Mesothelial cell of epicardium (in vitro differentiated cells): Measurements from ENCODE around the gene ZNF629. TPM values are rescaled to one million over a fixed set of nuclear protein-coding genes. Genes with fewer than 3 reads are reported as not detected.

Source experiments
- DNase-seq, 2 experiments: peaks; one replicate each; pipeline ENCODE4 v3.0.0; 2021; ENCODE audit warnings: low spot score in 2 of 2; ENCODE audit not compliant: unreplicated experiment in 2 of 2
- H3K27ac Mint-ChIP-seq: 2 replicates; pipeline ENCODE4 v1.8.0; 2021; ENCODE audit warnings: mixed read lengths
- H3K27me3 Mint-ChIP-seq: 2 replicates; pipeline ENCODE4 v1.8.0; 2021; ENCODE audit warnings: low read depth, mixed read lengths
- H3K36me3 Mint-ChIP-seq: 2 replicates; pipeline ENCODE4 v1.8.0; 2021; ENCODE audit warnings: mixed read lengths
- H3K4me1 Mint-ChIP-seq: 2 replicates; pipeline ENCODE4 v1.8.0; 2021; ENCODE audit warnings: mixed read lengths
- H3K4me3 Mint-ChIP-seq: 2 replicates; pipeline ENCODE4 v1.8.0; 2021; ENCODE audit warnings: mild to moderate bottlenecking, moderate library complexity, mixed read lengths
- H3K9me3 Mint-ChIP-seq: 2 replicates; pipeline ENCODE4 v1.8.0; 2021; ENCODE audit warnings: mixed read lengths
- total RNA-seq: library from RNA; stranded (reverse); gene quantifications from 3 replicates; pipeline ENCODE4 v1.2.1, GENCODE V29; 2021
- TF ChIP-seq, protein P1 (sequence below): fragments of 200-600 bp; sonication (generic); IDR thresholded peaks from one replicate; pipeline ENCODE4 v1.5.0; 2021; ENCODE audit warnings: antibody characterized with exemption; ENCODE audit not compliant: unreplicated experiment

Gene ZNF629
- total RNA-seq, 1 donor from 2014 or later, result 40.8 TPM

DNA sequence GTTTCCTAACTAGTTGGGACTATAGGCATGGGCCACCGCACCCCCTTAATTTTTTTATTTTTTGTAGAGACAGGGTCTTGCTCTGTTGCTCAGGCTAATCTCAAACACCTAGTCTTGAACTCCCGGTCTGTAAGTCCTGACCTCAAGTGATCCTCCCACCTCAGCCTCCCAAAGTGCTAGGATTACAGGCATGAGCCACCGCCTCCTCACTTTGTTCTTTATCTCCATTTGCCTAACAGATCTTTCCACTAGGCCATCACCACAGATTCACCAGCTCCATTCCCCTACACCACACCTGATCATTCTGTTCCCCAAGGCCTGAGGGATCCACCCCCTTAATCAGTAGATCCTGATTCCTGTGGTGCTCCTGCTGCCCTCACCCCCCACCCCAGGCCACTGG lies 7.6 kb upstream of the ZNF629 start:
- Mint-ChIP-seq H3K36me3 (no peaks in the 10 kb centered on the region), H3K27ac (no peak overlapping the region), H3K4me3 (no peak overlapping the region), H3K27me3 (no peaks in the 10 kb centered on the region), H3K9me3 (no peaks in the 10 kb centered on the region), H3K4me1 (no peaks in the 10 kb centered on the region)
- no peak for DNase-seq
- TF ChIP-seq, protein P1, sequence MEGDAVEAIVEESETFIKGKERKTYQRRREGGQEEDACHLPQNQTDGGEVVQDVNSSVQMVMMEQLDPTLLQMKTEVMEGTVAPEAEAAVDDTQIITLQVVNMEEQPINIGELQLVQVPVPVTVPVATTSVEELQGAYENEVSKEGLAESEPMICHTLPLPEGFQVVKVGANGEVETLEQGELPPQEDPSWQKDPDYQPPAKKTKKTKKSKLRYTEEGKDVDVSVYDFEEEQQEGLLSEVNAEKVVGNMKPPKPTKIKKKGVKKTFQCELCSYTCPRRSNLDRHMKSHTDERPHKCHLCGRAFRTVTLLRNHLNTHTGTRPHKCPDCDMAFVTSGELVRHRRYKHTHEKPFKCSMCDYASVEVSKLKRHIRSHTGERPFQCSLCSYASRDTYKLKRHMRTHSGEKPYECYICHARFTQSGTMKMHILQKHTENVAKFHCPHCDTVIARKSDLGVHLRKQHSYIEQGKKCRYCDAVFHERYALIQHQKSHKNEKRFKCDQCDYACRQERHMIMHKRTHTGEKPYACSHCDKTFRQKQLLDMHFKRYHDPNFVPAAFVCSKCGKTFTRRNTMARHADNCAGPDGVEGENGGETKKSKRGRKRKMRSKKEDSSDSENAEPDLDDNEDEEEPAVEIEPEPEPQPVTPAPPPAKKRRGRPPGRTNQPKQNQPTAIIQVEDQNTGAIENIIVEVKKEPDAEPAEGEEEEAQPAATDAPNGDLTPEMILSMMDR, result no peak

DNA sequence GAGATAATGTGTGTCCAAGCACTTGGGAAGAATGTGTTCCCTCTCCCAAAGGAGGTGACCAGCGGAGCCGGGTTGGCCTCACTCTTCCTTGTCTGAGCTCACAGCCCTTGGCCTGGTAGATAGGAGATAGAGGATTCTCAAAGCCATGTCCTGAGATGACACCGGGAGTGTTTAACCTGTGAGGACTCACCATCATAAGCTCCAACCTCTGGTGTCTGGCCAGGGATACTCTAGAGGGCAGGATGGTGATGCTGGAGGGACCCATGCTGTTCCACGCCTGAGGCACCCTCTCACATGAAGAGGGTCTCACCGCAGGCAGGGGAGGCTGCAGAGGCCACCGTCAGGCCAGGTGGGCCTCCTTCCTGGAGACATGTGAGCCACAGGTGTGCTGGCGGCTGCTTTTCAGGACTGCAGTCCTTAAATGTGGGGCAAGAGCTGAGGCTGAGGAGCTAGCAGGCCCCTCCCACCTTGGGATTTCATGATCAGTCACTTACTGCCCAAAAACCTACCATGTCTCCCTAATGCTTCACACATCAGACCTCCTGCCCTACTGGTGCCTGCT lies 6.6 kb upstream of the ZNF629 start:
- no peak for DNase-seq
- TF ChIP-seq, protein P1, result no peak
- Mint-ChIP-seq H3K27ac (no peak overlapping the region), H3K27me3 (no peaks in the 10 kb centered on the region), H3K36me3 (no peaks in the 10 kb centered on the region), H3K4me3 (no peak overlapping the region), H3K4me1 (no peaks in the 10 kb centered on the region), H3K9me3 (no peaks in the 10 kb centered on the region)

DNA sequence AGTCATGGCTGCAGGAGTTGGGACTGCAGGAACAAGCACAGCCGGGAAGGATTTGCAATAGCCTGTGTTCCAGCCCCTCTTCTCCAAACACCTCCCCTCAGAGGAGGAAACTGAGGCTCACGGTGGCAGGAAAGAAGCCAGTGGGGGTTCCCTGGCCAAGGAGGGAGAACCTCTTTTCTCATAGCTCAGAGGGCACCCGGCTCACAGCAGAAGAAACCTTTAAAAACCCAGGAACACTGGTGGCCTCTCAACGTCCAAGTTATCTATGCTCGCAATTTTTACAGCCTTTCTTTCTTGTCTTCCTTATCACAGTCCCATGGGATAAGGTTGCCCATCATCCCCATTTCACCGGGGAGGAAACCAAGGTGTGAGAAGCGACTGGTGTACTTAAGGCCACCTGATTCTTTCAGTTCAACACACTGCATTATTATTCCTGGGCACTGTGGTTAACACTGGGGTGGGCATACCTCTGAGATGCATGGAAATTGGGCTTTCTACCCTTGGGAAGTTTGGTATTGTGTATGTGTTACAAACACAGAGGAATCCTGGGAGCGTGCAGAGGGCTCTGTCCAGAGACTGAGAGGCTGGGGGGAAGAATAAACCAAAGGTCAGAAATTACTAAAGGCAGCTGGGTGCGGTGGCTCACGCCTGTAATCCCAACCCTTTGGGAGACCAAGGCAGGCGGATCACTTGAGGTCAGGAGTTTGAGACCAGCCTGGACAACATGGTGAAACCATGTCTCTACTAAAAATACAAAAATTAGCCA lies 791 bp upstream of the ZNF629 start:
- Mint-ChIP-seq H3K27ac (peak overlapping the region; percentile 88), H3K27me3 (no peaks in the 10 kb centered on the region), H3K4me1 (peaks cover 27% of the 10 kb centered on the region), H3K9me3 (no peaks in the 10 kb centered on the region), H3K36me3 (peaks cover 6% of the 10 kb centered on the region), H3K4me3 (peak overlapping the region; percentile 91)
- no peak for DNase-seq
- TF ChIP-seq, protein P1, result no peak

DNA sequence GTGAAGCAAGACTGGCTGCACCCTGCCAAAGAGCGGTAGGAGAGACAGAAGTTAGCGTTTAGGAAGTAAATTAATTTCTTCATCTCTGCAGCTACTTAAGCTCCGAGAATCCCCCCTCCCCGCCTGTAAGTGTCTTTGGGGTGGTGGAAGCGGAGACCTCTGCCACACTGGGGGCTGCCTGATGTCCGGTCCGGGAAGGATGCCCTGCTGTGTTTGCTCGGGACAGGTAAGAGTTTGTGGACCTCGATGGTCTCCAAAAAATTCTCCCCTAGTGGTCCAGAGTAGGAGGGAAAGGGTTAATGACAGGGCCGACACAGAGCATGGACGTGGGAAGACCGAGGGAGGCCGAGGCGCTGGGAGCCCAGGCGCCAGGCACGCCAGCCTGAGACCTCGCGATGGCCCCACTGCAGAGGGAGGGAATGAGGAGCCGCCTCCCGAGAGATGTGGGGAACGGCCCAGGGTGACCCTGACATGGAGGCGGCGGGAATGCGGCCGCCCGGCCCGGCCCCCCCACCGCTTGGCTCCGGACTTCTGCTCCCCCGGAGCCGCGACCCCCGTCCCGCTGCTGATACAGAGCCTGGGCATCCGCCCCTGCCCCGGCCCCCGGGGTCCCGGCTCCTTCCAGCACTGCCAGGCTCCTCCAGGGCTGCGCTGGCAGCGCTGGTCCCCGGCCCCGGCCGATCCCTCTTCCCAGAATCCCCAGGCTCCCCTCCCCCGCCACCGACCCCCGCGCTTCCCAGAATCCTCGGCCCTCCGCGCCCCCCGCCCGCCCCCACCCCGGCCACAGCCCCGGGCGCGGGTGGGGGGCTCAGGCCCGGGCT lies 680 bp downstream of the ZNF629 start:
- peak in 1 of 2 experiments; percentile 62 for DNase-seq
- peak overlapping the region; percentile 89 for H3K27ac Mint-ChIP-seq
- H3K36me3 Mint-ChIP-seq, result peaks cover 11% of the 10 kb centered on the region
- H3K4me1 Mint-ChIP-seq, result peaks cover 27% of the 10 kb centered on the region
- no peaks in the 10 kb centered on the region for H3K27me3 Mint-ChIP-seq
- H3K4me3 Mint-ChIP-seq, result peak overlapping the region; percentile 81
- H3K9me3 Mint-ChIP-seq, result no peaks in the 10 kb centered on the region
- TF ChIP-seq, protein P1, result no peak

DNA sequence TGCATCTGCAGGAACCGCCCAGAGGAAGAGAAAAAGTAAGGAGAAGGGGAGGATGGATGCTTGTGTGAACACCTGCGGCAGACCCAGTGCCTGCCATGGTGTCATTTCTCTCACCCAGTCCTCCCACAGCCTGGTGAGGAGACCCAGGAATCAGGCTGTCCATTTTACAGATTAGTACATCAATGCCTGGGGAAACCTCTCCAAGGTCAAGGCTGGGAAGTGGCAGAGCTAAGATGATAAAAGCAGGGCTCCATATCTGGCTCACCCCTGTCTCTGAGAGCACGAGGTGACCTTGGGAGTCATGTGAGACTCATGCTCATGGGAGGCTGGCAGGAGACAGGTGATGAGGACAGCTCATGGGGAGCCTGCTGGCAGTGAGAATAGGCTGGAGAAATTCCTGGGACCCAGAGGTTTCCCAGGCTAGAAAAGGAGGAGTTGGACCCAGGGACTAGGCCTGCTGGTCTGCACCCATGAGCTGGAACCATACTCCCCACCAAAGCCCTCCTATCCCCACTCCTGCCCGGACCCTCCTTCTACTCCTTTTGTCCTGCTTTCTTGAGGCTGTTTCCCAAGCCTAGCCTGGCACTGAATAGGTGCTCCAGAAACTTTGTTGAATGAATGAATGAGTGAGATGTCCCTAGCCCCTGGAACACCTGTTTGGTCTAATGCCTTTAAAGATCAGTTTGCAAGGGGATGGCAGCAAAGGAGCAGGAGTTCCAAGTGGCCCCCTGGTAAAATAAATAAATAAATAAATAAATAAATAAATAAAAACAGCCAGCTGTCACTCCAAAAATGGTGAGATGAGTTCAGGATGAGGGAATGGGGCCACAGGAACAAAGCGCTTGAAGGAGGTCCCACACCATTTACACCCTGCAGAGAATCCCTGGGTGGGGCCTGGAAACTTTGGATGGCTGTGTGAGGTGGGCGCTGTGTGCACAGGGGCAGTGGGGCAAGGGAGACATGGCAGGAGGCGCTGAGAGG lies 1.6 kb downstream of the ZNF629 start:
- no peaks in the 10 kb centered on the region for H3K27me3 Mint-ChIP-seq
- TF ChIP-seq, protein P1, result no peak
- H3K27ac Mint-ChIP-seq, result peak overlapping the region; percentile 89
- H3K4me3 Mint-ChIP-seq, result peak overlapping the region; percentile 81
- no peak for DNase-seq
- no peaks in the 10 kb centered on the region for H3K9me3 Mint-ChIP-seq
- H3K4me1 Mint-ChIP-seq, result peaks cover 27% of the 10 kb centered on the region
- peaks cover 11% of the 10 kb centered on the region for H3K36me3 Mint-ChIP-seq
